ENCODE results near the gene NCOR2. TPM values are rescaled to one million over a fixed set of nuclear protein-coding genes. Genes with fewer than 3 reads are reported as not detected.

Gene NCOR2
- total and polyA plus RNA-seq, 2 of the 4 experiments (the other 2 are of a cell fraction): 12.9 to 40.8 TPM

- ATAC-seq (ENCODE audit: low read depth) (no peak), DNase-seq (no peak)
- Histone ChIP-seq H2AFZ (replicated peaks; ENCODE audit: low read length, poor library complexity) (no peak overlapping the region), H3K14ac (replicated peaks; ENCODE audit: low read depth, low read length) (no peak overlapping the region), H3K4ac (ENCODE audit: low read depth, low read length) (no peak overlapping the region), H3K27me3 (ENCODE audit: control insufficient read depth, insufficient read depth, low read length) (peaks cover 20% of the 10 kb centered on the region), H3K9me1 (ENCODE audit: insufficient read depth, low read length) (0 out of 2 replicates have a peak, but pooled peaks cover 3% of the 10 kb centered on the region), H3K4me3 (ENCODE audit: insufficient read depth, low read depth, low read length) (no peak overlapping the region), H3K18ac (ENCODE audit: low read depth, low read length) (no peak overlapping the region), H3K9me3 (ENCODE audit: control insufficient read depth, insufficient read depth, low read length) (peaks cover 9% of the 10 kb centered on the region), H2AK5ac (ENCODE audit: low read depth, low read length) (no peak overlapping the region), H4K5ac (ENCODE audit: low read depth, low read length) (no peak overlapping the region), H3K27ac (ENCODE audit: insufficient read depth, low read length) (no peak overlapping the region), H3K79me1 (ENCODE audit: low read depth in 1 of 2, low read length in 2 of 2) (no peaks in the 10 kb centered on the region), H3K23ac (ENCODE audit: low read depth, low read length) (no peak overlapping the region), H3K4me1 (ENCODE audit: control insufficient read depth, insufficient read depth, low read length) (peaks cover 2% of the 10 kb centered on the region; the same call in 1 of the 2 replicates), H2BK120ac (ENCODE audit: low read depth, low read length) (no peak overlapping the region), H2AK9ac (replicated peaks; ENCODE audit: low read depth, low read length, poor library complexity) (no peak overlapping the region), H3K9ac (ENCODE audit: low read depth, low read length) (no peak overlapping the region), H3K56ac (ENCODE audit: extremely low read depth, insufficient read depth, low read length) (no peak overlapping the region), H2BK15ac (ENCODE audit: low read depth, low read length) (no peak overlapping the region), H4K8ac (ENCODE audit: low read depth in 2 of 2, low read length in 2 of 2) (no peak overlapping the region), H2BK5ac (ENCODE audit: low read depth, low read length, poor library complexity, severe bottlenecking) (no peak overlapping the region), H4K91ac (ENCODE audit: insufficient read depth, low read depth, low read length) (no peak overlapping the region), H3K36me3 (ENCODE audit: control insufficient read depth, insufficient read depth, low read length) (no peaks in the 10 kb centered on the region), H3K4me2 (ENCODE audit: low read depth, low read length) (no peak overlapping the region), H2BK20ac (ENCODE audit: low read depth, low read length) (no peak overlapping the region), H4K20me1 (ENCODE audit: insufficient read depth, low read length) (no peaks in the 10 kb centered on the region)
- CTCF ChIA-PET: no interaction called here
- POLR2A ChIA-PET (ENCODE audit: unreplicated experiment): no interaction called here
- in situ Hi-C loops (cut with MboI; ENCODE audit: low sequenced_read_pairs): no loop called here
- dilution Hi-C loops (cut with HindIII; ENCODE audit: low sequenced_read_pairs, unreplicated experiment): no loop called here
- no TSS peak for BruUV-seq (replicated peaks)
- intact Hi-C loops (cut with micrococcal nuclease): no loop called here
- 80% methylated on average over 2 of the region's 4 CpGs; no CpG with 5 or more reads in 1 of the 2 experiments for WGBS, 2 experiments (ENCODE audit: extremely low coverage in 2 of 2, insufficient read length in 1 of 2)
- TF ChIP-seq POLR2A (IDR thresholded peaks at IDR 0.05; ENCODE audit: low read depth, low read length) (no peak), FOS (IDR thresholded peaks at IDR 0.05; ENCODE audit: low read depth, low read length) (no peak), RCOR1 (IDR thresholded peaks at IDR 0.05; ENCODE audit: insufficient replicate concordance, low read length) (no peak), MAFK (IDR thresholded peaks at IDR 0.05; ENCODE audit: low read depth, low read length) (no peak), CHD1 (IDR thresholded peaks at IDR 0.05; ENCODE audit: low read depth, low read length) (no peak), NFE2L2 (IDR thresholded peaks at IDR 0.05; ENCODE audit: low read depth, low read length) (no peak)
These were observed 44.9 kb upstream of the NCOR2 start for GRCh38 chr12:124612410-124612680.

All from IMR-90 (cell line).